NCI-H510A (cell line): ENCODE data around the gene AMOTL1.

Experiments
- DNase-seq: peaks from one replicate; lab custom pipeline; 2025; lab: John Stamatoyannopoulos, UW

The AMOTL1 gene

DNA sequence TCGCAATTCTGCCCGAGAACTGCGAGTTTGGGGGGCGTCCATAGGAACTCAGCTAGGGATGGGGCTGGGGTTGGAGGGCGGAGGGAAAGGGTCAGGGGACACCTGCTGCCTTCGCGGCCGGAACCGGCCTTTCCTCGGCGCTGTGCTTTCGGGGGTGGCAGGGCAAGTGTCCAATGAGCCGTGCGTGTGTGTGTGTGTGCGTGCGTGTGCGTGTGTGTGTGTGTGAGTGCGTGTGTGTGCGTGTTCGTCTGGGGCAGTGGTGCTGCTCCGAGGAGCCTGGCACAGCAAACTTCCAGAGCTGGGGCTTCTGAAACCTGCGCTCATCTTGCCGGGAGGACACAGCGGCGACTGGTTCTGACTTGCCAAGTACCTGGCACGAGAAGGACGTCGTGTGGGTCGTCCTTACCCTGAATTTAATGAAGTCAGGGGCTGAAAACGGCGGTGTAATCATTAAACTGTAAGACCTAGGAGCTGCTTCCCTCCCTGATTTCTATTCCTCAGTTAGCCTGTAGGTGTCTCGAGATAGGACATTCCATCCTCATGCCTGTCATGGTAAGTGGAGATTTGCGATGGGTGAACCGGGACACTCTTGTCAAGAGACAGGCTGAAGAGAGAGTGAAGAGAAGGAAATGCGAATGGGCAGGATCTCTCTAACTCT, 27.0 kb upstream of the AMOTL1 start:
- no peak for DNase-seq

DNA sequence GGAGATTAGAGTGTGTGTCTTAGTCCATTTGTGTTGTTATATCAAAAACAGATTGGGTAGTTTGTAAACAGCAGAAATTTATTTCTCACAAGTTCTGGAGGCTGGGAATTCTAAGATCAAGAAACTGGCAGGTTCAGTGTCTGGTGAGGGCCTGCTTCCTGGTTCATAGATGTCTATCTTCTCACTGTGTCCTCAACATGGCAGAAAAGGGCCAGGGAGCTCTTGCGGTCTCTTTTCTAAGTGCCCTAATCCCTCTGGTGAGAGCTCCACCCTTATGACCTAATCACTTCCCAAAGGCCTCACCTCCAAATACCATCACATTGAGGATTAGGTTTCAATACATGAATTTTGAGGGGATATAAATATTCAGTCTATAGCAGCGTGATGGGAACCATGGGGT, 25.5 kb upstream of the AMOTL1 start:
- DNase-seq: no peak

DNA sequence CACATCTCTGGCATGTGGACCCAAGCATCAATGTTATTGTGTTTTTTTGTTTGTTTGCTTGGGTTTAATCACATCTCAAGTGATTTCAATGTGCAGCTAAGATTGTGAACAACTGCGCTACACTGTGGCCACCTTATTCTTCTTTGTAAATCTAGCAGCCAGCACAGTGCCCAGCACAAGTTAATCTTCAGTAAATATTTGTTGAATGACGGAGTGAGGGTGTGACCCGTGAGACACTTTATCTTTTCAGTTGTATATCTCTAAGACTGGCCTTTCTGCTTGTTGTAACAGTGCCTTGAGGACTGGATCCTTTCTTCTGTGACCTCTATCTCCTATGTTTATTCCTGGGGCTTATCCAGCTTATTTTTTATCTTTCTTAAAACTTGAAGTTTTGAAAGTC, 21.4 kb upstream of the AMOTL1 start:
- DNase-seq: no peak

DNA sequence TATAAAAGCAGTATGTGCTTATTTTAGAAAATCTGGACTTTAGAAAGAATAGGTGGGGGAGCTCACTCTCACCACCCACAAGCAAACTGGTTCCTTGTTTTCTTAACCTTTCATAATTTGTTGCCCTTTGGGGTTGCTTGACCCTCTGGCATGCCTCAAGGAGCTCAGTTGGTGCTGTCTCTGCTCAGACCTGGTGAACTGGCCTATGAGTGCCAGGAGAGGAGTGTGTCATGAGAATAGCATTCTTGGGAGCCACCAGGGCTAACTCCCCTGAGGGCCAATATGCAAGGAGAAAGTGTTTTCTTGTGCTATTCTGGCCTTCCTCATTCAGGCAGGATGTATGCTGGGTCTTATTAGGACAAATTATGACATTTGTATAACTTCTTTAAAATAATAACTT, 21.0 kb upstream of the AMOTL1 start:
- no peak for DNase-seq

DNA sequence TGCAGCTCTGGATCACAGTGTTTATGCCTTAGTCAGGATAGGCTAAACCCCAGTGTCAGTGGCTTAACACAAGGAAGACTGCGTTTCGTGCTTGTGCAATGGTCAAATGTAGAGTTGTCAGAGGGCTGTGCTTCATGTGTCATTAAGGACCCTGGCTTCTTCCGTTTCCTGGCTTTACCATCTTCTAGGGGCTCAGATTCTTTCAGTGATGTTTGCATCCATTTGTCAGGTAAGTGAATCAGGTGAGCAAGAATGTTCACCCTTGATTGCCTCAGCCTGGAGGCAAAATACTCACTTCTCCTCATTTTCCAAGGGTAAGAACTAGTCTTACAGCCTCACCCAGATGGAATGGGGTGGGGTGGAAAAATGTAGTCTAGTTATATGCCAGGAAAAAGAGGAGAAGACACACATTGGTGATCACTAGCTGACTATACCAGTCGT, 20.5 kb upstream of the AMOTL1 start:
- DNase-seq: no peak

DNA sequence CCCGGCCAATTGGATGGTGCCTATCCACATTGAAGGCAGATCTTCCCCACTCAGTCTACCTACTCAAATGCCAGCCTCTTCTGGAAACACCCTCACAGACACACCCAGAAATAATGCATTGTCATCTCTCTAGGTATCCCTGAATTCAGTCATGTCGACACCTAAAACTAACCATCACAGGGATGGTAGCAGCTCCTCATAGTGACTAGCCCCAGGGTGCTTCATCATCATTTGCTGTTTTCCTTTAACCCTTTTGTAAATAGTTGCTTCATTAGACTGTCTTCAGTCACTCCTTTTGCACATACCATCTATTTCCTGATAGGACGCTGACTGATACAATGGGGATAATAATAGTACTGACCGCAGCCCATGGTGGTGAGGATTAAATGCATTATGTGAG, 18.8 kb upstream of the AMOTL1 start:
- DNase-seq: no peak

DNA sequence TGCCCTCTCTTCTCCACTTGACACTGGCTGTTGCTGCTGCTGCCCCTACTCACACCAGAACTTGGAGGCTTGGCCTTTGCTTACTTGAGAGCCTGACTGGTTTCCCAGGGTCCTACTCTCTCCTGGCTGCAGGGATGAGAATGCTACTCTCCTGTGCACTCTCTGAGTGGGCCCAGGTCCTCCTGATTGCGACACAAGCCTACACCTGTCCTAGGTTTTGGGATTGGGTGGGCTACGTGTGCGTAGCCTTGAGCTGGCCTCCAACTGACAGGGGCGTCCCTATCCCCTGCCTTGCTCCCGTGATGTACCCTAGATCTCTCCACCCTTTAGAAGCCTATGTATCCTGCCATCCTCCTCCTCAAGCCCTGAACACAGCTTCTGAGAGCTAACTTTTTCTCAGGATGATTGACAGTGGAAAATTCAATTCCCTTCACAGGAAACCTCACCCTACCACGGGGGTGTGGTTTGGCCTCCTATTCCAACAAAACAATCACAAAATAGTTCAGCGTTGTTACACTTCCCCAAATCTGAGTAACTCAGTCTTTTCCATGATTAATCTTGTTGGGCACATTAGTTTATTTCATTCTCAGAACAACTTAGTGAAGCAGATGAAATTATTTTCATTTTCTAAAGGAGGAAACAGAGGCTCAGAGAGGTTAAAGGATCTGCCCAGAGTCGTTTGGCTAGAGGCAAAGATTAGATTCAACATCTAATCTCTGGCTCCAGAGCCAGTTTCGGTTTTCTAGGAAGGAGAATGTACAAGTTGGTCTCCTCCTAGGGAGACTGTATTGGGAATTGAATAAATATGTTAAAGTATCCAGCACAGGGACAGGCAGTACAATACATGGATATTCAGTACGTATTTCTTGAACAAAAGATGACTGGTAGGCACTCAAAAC, 17.6 kb upstream of the AMOTL1 start:
- no peak for DNase-seq

DNA sequence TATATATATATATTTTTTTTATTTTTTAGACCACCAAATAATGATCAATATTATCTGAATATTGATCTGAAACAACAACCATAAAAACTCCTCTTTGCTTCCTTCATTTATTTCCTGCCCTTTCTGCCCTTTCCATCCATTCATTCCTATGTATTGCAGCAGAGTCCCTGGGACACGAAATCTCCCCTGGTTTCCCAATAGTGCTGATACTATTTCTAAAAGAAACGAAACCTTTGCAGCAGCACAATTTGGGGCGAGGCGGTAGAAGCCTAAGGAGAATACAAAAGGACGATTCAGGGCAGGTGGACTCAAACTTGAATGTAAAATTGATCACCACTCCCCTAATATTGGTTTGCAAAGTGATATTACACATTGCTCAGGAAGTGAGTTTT, 16.9 kb upstream of the AMOTL1 start:
- DNase-seq: no peak

DNA sequence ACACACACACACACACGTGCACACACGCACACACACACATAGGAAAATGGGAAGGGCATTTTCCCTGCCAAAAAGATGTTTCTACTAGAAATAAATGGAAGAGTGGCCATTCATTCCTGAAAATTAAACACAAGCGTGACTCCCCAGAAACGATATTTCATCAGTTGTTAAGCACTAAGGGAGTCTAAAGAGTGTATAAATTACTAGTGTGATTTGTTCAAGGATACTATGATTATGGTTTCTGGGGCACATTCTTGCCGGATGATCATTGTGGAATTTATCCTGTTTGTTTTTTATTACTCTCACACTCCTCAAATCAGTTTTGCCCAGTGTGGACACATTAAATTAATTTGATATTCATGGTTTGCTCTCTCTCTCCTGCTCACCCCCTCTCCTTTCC, 16.4 kb upstream of the AMOTL1 start:
- DNase-seq: no peak

DNA sequence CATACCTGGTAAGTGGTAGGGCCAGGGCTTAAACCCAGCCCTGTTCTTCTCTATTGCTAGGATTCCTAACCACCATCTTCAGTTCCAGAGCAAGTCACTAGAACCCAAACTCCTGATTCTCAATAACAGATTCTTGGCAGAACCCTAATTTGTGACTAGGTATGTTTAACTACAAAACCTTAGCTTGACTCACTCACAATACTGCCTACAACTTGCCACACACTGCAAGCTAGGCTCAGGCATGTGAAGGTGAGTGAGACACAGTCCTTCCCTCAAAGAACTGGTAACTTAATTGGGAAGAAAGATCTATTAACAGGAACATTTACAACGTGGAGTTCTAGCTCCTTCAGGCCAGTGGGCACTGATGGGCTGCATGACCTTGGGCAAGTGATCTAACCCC, 14.5 kb upstream of the AMOTL1 start:
- no peak for DNase-seq

DNA sequence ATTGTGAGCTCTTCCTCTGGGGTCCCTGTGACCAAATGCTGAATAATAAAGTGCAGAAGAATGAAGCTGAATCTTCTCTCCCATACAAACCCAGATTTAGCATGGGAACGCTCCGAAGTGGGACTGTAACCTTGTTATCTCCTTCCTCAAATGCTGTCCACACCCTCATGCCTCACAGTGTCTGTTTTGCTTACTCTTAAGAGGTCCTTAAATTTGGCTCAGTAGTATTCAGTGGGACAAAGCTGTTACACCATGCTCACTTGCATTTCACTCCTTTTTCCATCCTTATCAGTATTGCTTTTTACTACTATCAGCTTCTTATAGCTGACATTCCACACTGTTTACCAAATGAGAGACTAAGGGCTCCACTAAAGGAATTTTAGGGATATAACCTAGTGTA, 13.8 kb upstream of the AMOTL1 start:
- DNase-seq: no peak

DNA sequence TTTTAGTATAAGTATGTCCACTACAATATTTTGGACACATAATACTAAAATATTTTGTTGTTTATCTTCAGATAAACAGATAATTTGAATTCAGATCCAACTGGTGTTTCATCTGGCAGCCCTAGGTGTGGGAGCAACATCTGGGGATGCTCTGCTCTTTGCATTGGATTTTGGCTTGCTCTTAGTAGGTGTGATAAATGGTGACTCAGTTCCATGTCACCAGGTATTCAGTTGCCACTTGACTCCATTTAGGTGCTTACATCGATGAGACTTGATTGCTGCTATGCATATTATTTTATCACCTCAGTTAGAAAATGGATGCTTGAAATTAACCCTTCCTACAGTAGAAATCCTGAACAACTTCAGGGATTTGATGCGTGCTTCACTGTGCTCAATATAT, 13.3 kb upstream of the AMOTL1 start:
- DNase-seq: no peak

DNA sequence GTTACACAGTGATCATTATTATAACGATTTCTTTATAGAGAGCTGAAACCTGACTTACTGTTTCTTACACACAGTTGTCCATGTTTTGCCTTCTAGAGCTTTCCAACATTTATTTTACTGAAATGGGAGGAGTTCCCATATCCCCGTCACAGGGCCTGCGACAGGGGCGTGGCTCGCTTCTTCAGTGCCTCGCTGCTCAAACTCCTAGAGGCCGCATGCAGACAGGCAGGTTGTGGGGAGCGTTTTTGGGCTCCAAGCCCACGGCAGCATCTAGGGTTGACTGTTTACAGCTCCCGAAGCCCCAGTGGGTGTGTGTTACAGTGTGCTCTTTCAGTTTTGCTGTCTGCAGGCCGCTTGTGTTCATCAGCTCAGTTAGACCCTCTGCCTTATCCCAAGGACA, 12.7 kb upstream of the AMOTL1 start:
- no peak for DNase-seq

DNA sequence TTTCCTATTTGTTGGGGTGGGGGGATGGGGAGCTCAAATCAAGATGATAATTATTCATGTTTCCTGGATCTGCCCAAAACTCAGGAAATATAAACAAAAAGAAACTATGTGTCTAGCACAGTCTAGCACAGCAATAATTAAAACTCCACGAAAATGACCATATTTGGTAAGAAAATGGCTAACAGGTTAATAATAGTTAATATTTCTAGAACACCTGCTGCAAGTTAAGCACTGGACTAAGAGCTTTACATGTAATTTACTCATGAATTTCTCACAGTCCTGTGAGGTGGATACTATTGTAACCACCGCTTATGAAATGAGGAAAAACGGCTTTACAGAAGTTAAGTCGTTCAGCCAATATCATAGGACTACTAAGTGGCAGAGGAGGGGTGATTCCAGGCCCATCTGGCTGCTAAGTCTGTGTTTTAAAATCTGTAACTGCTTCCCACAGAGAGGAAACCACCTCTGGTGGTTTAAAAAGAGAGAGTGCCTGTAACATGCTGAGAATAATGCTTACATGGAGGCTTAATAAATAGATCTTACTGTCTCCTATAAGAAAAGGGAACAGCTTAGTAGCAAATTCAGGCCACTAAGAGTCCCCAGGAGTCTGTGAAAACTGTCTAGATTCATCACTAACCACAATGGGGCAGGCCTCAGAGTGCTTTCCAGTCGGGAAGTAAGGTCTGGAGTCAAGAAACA, 11.0 kb upstream of the AMOTL1 start:
- no peak for DNase-seq

DNA sequence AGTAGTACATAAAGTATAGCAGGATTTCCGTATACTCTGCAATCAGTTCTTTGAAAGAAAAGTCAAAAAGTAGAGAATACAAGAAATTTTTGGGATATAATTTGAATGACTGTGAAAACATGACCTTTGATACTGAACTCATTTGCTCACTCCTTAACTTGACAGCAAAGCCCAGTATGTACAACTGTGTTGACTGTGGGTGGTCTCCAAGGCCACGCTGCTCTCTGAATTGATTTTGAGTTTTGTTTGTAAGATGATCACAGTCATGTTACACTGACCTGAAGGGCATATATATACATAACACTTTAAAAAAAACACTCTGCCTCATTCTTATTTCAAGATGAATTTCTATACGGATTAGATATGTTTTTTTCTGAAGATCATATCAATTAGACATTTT, 9.5 kb upstream of the AMOTL1 start:
- DNase-seq: no peak

DNA sequence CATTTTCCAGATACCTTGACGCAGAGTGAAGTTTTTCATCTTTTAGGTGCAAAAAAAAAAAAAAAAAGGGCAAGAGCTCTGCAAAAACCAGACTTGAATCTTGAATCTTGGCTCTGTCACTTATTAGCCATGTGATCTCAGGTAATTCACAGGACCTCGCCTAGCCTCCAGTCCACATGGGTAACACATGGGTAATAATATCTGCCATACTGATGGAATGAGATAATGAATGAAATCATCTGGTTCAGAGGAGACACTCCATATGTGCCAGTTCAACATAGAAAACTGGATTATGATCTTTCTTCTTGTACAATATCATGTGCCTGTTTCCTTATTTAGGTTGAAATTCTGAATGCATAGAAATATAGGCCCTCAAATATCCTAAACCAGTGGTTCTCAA, 8.6 kb upstream of the AMOTL1 start:
- DNase-seq: no peak

DNA sequence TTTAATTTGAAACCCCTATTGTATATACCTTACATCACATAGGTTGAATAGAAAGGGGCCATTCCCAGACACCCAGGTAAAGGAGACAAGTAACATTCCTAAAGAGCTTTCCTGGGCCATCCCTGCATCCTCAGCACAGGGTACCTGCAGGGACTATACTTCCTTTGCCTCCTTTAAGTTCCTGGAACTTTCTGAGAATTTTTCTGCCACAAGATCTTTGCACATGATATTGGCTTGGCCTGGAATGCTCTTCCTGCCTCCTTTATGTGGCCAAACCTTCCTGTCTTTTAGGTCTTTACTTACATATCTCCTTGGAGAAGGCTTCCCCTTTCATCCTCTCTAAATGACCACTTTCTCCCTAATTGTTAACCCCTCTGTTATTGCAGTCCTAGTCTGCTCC, 7.9 kb upstream of the AMOTL1 start:
- no peak for DNase-seq

DNA sequence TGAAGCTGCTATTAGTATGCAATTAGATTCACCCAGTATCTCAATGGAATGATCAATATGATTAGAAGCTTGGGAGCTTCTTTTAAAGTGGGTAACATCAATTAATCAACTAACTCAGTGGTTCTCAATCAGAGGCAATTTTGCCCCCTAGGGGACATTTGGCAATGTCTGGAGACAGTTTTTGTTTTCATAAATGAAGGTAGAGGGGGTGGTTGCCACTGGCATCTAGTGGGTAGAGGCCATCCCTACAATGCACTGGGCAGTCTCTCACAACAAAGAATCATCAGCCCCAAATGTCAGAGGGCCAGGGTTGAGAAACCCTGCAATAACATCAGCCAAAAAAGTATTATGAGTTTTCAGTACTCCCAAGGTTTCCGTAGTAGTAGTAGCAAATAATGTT, 5.9 kb upstream of the AMOTL1 start:
- DNase-seq: no peak

DNA sequence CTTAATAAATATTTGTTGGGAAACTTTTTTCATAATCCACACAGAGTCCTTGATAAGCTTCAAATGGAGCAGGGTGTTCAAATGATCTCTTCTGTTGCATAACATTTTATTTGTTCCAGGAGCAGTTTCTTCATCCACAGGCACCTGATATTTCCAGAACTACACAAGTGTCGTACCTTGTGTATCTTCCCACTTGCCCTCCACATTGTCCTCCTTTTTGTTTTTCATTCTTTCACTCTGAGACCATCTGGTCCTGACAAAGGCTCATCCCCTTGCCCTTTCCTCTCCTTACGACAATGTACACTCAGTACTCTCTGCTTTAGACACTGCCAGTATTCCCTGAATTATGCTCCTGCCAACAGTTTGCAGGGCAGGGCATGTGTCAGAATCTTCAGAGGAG, 5.2 kb upstream of the AMOTL1 start:
- no peak for DNase-seq

DNA sequence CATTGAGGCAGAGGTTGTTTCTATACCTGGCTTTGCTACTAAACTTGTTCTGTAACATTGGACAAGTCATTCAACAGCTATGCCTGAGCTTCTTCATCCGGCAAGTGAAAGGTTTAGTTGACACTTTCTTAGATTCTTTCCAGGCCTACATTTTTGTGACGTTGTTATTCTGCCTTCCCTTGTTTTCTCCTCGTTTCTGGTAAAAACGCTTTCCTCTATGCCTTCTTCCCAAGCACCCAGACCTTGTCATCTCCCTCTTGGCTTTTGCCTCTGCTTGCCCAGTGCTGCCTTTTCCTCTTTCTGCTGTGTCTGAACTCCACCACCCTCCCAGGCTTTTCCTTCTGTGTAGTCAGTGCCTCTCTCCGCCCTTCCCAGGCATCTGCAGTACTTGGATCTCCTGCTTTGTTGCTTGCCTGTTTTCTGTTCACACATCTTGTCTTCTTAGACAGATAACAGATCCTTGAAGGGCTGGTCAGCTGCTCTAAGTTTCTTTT, 1.4 kb upstream of the AMOTL1 start:
- DNase-seq: no peak

DNA sequence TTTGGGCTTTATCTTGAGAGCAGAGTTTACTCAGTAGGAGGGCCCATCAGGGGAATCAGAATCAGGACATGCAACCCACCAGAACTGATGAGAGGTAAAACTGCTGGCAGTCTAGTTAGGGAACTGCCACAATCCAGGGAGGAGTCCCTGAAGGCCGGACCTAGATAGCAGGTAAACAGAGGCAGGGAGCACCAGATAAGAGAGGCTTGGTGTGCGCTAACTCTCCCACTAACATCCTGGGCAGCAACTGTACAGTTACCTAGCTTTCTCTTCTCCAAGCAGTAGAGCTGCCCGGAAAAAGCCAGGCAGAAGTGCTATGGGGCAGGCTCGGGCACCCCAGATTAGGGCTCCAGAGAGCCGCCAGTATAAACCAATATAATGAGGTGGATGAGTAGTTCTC, 865 bp upstream of the AMOTL1 start:
- no peak for DNase-seq

DNA sequence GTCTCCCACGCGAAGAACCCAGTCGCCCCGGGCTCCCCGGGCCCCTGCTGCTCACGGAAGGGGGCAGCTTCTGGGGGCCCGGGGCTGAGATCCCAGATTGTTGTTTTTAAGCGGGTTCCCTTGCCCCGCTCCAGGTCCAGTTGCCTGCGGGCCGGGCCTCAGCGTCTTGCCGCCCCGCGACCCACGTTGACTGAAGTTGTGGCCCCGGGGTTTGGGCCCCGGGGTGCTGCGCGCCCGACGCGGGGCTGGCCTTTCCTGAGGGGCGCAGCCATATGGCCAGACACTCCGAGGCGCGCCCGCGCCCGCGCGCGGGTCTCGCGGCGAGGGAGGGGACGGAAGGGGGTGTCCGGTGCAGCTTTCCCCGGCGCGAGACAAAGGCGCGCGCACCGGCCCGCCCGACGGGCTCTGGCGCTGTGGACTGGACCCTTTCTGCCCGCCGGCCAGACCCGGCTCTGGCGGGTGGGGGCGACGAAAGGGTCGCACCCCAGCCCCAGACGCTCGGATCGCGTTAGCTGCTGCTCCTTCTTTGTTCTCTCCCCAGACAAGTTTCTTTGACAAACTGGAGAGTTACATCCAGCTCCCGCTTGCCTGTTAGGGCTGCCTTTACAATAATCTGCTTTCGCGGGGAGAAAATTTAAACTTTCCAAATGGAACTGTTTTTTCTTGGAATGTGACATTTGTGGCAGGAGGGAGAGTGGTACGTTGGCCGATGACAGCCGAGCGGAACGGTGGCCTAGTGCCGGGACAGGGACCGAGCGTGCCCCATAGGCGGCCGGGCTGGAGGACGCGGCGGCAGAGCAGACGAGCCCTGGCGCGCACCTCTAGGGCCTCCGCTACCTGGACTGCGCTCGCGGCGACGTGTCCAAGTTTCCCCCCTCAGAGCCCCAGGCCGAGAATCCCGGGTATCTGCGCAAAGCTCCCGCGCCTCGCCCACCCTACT, 716 bp downstream of the AMOTL1 start:
- DNase-seq: peak; percentile 38
